Measurements from ENCODE around the gene FSTL5. TPM values are rescaled to one million over a fixed set of nuclear protein-coding genes. Genes with fewer than 3 reads are reported as not detected.

FSTL5 gene
- total and polyA plus RNA-seq, 9 of the 15 experiments (the other 6 are each of a cell fraction or from before 2014, with no cell fraction given) = 0.09 to 3.1 (median 0.50) TPM; not detected in 1

DNA sequence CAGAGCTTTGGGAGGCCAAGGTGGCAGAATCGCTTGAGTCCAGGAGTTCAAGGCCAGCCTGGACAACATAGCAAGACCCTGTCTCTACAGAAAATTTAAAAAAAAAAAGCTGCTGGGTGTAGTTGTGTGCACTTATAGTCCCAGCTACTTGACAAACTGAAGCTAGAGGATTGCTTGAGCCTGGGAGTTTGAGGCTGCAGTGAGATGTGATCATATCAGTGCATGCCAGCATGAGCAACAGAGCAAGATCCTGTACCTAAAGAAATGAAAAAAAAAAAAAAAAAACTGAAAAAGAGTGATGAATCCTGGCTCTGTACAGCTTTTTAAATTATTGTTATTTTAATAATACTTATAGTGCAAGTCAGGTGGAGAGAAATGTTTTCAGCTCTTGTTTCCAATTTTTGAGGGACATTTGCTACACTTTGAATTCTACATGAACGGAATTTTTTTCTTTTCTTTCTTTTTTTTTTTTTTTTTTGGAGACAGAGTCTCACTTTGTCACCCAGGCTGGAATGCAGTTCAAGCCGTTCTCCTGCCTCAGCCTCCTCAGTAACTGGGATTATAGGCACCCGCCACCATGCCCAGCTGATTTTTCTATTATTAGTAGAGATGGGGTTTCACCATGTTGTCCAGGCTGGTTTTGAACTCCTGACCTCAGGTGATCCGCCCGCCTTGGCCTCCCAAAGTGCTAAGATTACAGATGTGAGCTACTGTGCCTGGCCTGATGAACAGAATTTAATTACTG is 215.6 kb downstream of the FSTL5 start:
- ChIA-PET POLR2A (no interaction called here), CTCF (ENCODE audit: low intra/inter-chr PET ratio) (no interaction called here)
- Histone ChIP-seq H3K36me3 (ENCODE audit: control insufficient read depth, insufficient read depth, low read length) (no peaks in the 10 kb centered on the region), H3K27me3 (ENCODE audit: control insufficient read depth in 2 of 2, insufficient read depth in 2 of 2, low read length in 2 of 2) (no peaks in the 10 kb centered on the region), H2AFZ (ENCODE audit: low read depth, low read length) (no peak overlapping the region), H4K20me1 (replicated peaks; ENCODE audit: control insufficient read depth, insufficient read depth, low read length) (no peaks in the 10 kb centered on the region), H3K4me2 (ENCODE audit: insufficient read depth, low read length) (no peak overlapping the region), H3K9me3 (replicated peaks; ENCODE audit: control insufficient read depth, insufficient read depth, low read depth, low read length) (no peaks in the 10 kb centered on the region), H3K9ac (ENCODE audit: insufficient read depth in 1 of 2, low read depth in 2 of 2, low read length in 2 of 2) (no peak overlapping the region), H3K9me1 (ENCODE audit: control insufficient read depth, insufficient read depth, low read length) (no peaks in the 10 kb centered on the region), H3K27ac (ENCODE audit: extremely low read depth, low read depth, low read length) (no peak overlapping the region), H3K4me1 (replicated peaks in 1 of 2; ENCODE audit: control insufficient read depth in 2 of 2, insufficient read depth in 2 of 2, low read length in 2 of 2) (no peaks in the 10 kb centered on the region), H3K79me2 (ENCODE audit: control insufficient read depth, insufficient read depth, low read length) (no peaks in the 10 kb centered on the region), H3K4me3 (no peak overlapping the region)
- WGBS (ENCODE audit: insufficient coverage, low coverage, missing lambda C conversion rate) = 0% methylated on average over 1 of the region's 6 CpGs
- in situ Hi-C loops (cut with MboI) = no loop called here
- intact Hi-C loops (cut with micrococcal nuclease) = no loop called here
- no peak for DNase-seq (ENCODE audit: extremely low read depth in 1 of 4, low spot score in 3 of 4)
- no TSS peak for BruUV-seq (replicated peaks)
- FAIRE-seq = no peak
- ATAC-seq = no peak
- no peak for TF ChIP-seq NCOA1 (IDR thresholded peaks at IDR 0.05; ENCODE audit: low read depth)
- no peak for TF ChIP-seq NFE2 (IDR thresholded peaks at IDR 0.05; ENCODE audit: low read depth)
- TF ChIP-seq, protein P1, sequence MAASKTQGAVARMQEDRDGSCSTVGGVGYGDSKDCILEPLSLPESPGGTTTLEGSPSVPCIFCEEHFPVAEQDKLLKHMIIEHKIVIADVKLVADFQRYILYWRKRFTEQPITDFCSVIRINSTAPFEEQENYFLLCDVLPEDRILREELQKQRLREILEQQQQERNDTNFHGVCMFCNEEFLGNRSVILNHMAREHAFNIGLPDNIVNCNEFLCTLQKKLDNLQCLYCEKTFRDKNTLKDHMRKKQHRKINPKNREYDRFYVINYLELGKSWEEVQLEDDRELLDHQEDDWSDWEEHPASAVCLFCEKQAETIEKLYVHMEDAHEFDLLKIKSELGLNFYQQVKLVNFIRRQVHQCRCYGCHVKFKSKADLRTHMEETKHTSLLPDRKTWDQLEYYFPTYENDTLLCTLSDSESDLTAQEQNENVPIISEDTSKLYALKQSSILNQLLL (CRISPR knock-in tag; IDR thresholded peaks at IDR 0.05; ENCODE audit: borderline replicate concordance) = no peak
- TF ChIP-seq, protein P2, sequence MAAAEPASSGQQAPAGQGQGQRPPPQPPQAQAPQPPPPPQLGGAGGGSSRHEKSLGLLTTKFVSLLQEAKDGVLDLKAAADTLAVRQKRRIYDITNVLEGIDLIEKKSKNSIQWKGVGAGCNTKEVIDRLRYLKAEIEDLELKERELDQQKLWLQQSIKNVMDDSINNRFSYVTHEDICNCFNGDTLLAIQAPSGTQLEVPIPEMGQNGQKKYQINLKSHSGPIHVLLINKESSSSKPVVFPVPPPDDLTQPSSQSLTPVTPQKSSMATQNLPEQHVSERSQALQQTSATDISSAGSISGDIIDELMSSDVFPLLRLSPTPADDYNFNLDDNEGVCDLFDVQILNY (CRISPR knock-in tag; IDR thresholded peaks at IDR 0.05) = no peak
- TF ChIP-seq ZBTB17 (CRISPR knock-in tag; IDR thresholded peaks at IDR 0.05) = no peak
- TF ChIP-seq ZNF778 (CRISPR knock-in tag; IDR thresholded peaks at IDR 0.05) = no peak
- TF ChIP-seq, protein P3, sequence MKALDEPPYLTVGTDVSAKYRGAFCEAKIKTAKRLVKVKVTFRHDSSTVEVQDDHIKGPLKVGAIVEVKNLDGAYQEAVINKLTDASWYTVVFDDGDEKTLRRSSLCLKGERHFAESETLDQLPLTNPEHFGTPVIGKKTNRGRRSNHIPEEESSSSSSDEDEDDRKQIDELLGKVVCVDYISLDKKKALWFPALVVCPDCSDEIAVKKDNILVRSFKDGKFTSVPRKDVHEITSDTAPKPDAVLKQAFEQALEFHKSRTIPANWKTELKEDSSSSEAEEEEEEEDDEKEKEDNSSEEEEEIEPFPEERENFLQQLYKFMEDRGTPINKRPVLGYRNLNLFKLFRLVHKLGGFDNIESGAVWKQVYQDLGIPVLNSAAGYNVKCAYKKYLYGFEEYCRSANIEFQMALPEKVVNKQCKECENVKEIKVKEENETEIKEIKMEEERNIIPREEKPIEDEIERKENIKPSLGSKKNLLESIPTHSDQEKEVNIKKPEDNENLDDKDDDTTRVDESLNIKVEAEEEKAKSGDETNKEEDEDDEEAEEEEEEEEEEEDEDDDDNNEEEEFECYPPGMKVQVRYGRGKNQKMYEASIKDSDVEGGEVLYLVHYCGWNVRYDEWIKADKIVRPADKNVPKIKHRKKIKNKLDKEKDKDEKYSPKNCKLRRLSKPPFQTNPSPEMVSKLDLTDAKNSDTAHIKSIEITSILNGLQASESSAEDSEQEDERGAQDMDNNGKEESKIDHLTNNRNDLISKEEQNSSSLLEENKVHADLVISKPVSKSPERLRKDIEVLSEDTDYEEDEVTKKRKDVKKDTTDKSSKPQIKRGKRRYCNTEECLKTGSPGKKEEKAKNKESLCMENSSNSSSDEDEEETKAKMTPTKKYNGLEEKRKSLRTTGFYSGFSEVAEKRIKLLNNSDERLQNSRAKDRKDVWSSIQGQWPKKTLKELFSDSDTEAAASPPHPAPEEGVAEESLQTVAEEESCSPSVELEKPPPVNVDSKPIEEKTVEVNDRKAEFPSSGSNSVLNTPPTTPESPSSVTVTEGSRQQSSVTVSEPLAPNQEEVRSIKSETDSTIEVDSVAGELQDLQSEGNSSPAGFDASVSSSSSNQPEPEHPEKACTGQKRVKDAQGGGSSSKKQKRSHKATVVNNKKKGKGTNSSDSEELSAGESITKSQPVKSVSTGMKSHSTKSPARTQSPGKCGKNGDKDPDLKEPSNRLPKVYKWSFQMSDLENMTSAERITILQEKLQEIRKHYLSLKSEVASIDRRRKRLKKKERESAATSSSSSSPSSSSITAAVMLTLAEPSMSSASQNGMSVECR (CRISPR knock-in tag; IDR thresholded peaks at IDR 0.05) = no peak
- TF ChIP-seq SMAD2 (IDR thresholded peaks at IDR 0.05; ENCODE audit: low read depth, low read length) = no peak
- no peak for TF ChIP-seq U2AF1 (optimal IDR thresholded peaks at IDR 0.05; ENCODE audit: low read depth, low read length)
- TF ChIP-seq, protein P4, sequence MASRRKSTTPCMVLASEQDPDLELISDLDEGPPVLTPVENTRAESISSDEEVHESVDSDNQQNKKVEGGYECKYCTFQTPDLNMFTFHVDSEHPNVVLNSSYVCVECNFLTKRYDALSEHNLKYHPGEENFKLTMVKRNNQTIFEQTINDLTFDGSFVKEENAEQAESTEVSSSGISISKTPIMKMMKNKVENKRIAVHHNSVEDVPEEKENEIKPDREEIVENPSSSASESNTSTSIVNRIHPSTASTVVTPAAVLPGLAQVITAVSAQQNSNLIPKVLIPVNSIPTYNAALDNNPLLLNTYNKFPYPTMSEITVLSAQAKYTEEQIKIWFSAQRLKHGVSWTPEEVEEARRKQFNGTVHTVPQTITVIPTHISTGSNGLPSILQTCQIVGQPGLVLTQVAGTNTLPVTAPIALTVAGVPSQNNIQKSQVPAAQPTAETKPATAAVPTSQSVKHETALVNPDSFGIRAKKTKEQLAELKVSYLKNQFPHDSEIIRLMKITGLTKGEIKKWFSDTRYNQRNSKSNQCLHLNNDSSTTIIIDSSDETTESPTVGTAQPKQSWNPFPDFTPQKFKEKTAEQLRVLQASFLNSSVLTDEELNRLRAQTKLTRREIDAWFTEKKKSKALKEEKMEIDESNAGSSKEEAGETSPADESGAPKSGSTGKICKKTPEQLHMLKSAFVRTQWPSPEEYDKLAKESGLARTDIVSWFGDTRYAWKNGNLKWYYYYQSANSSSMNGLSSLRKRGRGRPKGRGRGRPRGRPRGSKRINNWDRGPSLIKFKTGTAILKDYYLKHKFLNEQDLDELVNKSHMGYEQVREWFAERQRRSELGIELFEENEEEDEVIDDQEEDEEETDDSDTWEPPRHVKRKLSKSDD (conservative IDR thresholded peaks at IDR 0.05; ENCODE audit: low read length) = no peak
- no peak for TF ChIP-seq CHCHD3 (CRISPR knock-in tag; IDR thresholded peaks at IDR 0.05)
- TF ChIP-seq KDM4B (IDR thresholded peaks at IDR 0.05; ENCODE audit: borderline replicate concordance in 2 of 2, low read depth in 1 of 2) = no peak
- no peak for TF ChIP-seq TSC22D4 (tag; IDR thresholded peaks at IDR 0.05)
